ENCODE results near the gene GAS1.
A peak's percentile ranks its signal among the peaks of the same experiment; 100 is the strongest.

The GAS1 gene

GRCh38 chr9:86947146-86948073 lies at the start of gene GAS1:
GAS1 (minus strand) TSS chr9:86947506; CDS start chr9:86946779, 727 bp downstream.
- H3K9ac ChIP-seq (ENCODE audit: low read length in 2 of 2), result peak within 1 kb of the TSS; percentile 81 to 87
- peaks cover 26% of the 10 kb centered on the region for H3K4me1 ChIP-seq (ENCODE audit: control insufficient read depth, insufficient read depth, low read length)
- H3K9me3 ChIP-seq (ENCODE audit: control insufficient read depth in 2 of 2, low read length in 2 of 2), result no peaks in the 10 kb centered on the region
- H3K4me3 ChIP-seq (ENCODE audit: low read length in 2 of 2), result peak within 1 kb of the TSS; percentile 72 to 91
- peak within 1 kb of the TSS; percentile 88 for H3K27ac ChIP-seq (ENCODE audit: low read length)
- H3K36me3 ChIP-seq (ENCODE audit: control insufficient read depth in 2 of 2, insufficient read depth in 2 of 2, low read length in 2 of 2), result peaks cover 0 to 6% of the 10 kb centered on the region in 2 donors
- no peaks in the 10 kb centered on the region for H3K27me3 ChIP-seq (ENCODE audit: control insufficient read depth in 1 of 2, insufficient read depth in 2 of 2, low read length in 2 of 2)

GRCh38 chr9:86994231-86994630 lies 46.9 kb upstream of the GAS1 start:
- Histone ChIP-seq H3K4me3 (ENCODE audit: low read length in 2 of 2) (no peak overlapping the region), H3K27ac (ENCODE audit: low read length) (no peak overlapping the region), H3K36me3 (ENCODE audit: control insufficient read depth in 2 of 2, insufficient read depth in 2 of 2, low read length in 2 of 2) (no peaks in the 10 kb centered on the region), H3K9ac (ENCODE audit: low read length in 2 of 2) (no peak overlapping the region), H3K27me3 (ENCODE audit: control insufficient read depth in 1 of 2, insufficient read depth in 2 of 2, low read length in 2 of 2) (no peaks in the 10 kb centered on the region), H3K9me3 (ENCODE audit: control insufficient read depth in 2 of 2, low read length in 2 of 2) (no peaks in the 10 kb centered on the region), H3K4me1 (ENCODE audit: control insufficient read depth, insufficient read depth, low read length) (no peaks in the 10 kb centered on the region)

GRCh38 chr9:86993830-86994229 lies 46.5 kb upstream of the GAS1 start:
- no peaks in the 10 kb centered on the region for H3K27me3 ChIP-seq (ENCODE audit: control insufficient read depth in 1 of 2, insufficient read depth in 2 of 2, low read length in 2 of 2)
- no peak overlapping the region for H3K27ac ChIP-seq (ENCODE audit: low read length)
- no peaks in the 10 kb centered on the region for H3K4me1 ChIP-seq (ENCODE audit: control insufficient read depth, insufficient read depth, low read length)
- H3K9me3 ChIP-seq (ENCODE audit: control insufficient read depth in 2 of 2, low read length in 2 of 2), result no peaks in the 10 kb centered on the region
- H3K4me3 ChIP-seq (ENCODE audit: low read length in 2 of 2), result no peak overlapping the region
- no peak overlapping the region for H3K9ac ChIP-seq (ENCODE audit: low read length in 2 of 2)
- no peaks in the 10 kb centered on the region for H3K36me3 ChIP-seq (ENCODE audit: control insufficient read depth in 2 of 2, insufficient read depth in 2 of 2, low read length in 2 of 2)

- no peaks in the 10 kb centered on the region for H3K27me3 ChIP-seq (ENCODE audit: control insufficient read depth in 1 of 2, insufficient read depth in 2 of 2, low read length in 2 of 2)
- no peaks in the 10 kb centered on the region for H3K9me3 ChIP-seq (ENCODE audit: control insufficient read depth in 2 of 2, low read length in 2 of 2)
- no peak overlapping the region for H3K27ac ChIP-seq (ENCODE audit: low read length)
- no peak overlapping the region for H3K4me3 ChIP-seq (ENCODE audit: low read length in 2 of 2)
- no peak overlapping the region for H3K9ac ChIP-seq (ENCODE audit: low read length in 2 of 2)
- no peaks in the 10 kb centered on the region for H3K4me1 ChIP-seq (ENCODE audit: control insufficient read depth, insufficient read depth, low read length)
- no peaks in the 10 kb centered on the region for H3K36me3 ChIP-seq (ENCODE audit: control insufficient read depth in 2 of 2, insufficient read depth in 2 of 2, low read length in 2 of 2)
Observed at GRCh38 chr9:86991077-86991476, 43.8 kb upstream of the GAS1 start.

- H3K36me3 ChIP-seq (ENCODE audit: control insufficient read depth in 2 of 2, insufficient read depth in 2 of 2, low read length in 2 of 2), result no peaks in the 10 kb centered on the region
- H3K4me1 ChIP-seq (ENCODE audit: control insufficient read depth, insufficient read depth, low read length), result no peaks in the 10 kb centered on the region
- no peaks in the 10 kb centered on the region for H3K27me3 ChIP-seq (ENCODE audit: control insufficient read depth in 1 of 2, insufficient read depth in 2 of 2, low read length in 2 of 2)
- H3K9me3 ChIP-seq (ENCODE audit: control insufficient read depth in 2 of 2, low read length in 2 of 2), result no peaks in the 10 kb centered on the region
- no peak overlapping the region for H3K9ac ChIP-seq (ENCODE audit: low read length in 2 of 2)
- no peak overlapping the region for H3K4me3 ChIP-seq (ENCODE audit: low read length in 2 of 2)
- H3K27ac ChIP-seq (ENCODE audit: low read length), result no peak overlapping the region
Observed at GRCh38 chr9:86990290-86990689, 43.0 kb upstream of the GAS1 start.

GRCh38 chr9:86987900-86988299 lies 40.6 kb upstream of the GAS1 start:
- no peaks in the 10 kb centered on the region for H3K36me3 ChIP-seq (ENCODE audit: control insufficient read depth in 2 of 2, insufficient read depth in 2 of 2, low read length in 2 of 2)
- no peak overlapping the region for H3K27ac ChIP-seq (ENCODE audit: low read length)
- no peak overlapping the region for H3K4me3 ChIP-seq (ENCODE audit: low read length in 2 of 2)
- peaks cover 11% of the 10 kb centered on the region for H3K4me1 ChIP-seq (ENCODE audit: control insufficient read depth, insufficient read depth, low read length)
- no peaks in the 10 kb centered on the region for H3K9me3 ChIP-seq (ENCODE audit: control insufficient read depth in 2 of 2, low read length in 2 of 2)
- H3K27me3 ChIP-seq (ENCODE audit: control insufficient read depth in 1 of 2, insufficient read depth in 2 of 2, low read length in 2 of 2), result no peaks in the 10 kb centered on the region
- no peak overlapping the region for H3K9ac ChIP-seq (ENCODE audit: low read length in 2 of 2)

- Histone ChIP-seq H3K36me3 (ENCODE audit: control insufficient read depth in 2 of 2, insufficient read depth in 2 of 2, low read length in 2 of 2) (no peaks in the 10 kb centered on the region), H3K27ac (ENCODE audit: low read length) (no peak overlapping the region), H3K9me3 (ENCODE audit: control insufficient read depth in 2 of 2, low read length in 2 of 2) (no peaks in the 10 kb centered on the region), H3K27me3 (ENCODE audit: control insufficient read depth in 1 of 2, insufficient read depth in 2 of 2, low read length in 2 of 2) (no peaks in the 10 kb centered on the region), H3K4me1 (ENCODE audit: control insufficient read depth, insufficient read depth, low read length) (peaks cover 13% of the 10 kb centered on the region), H3K4me3 (ENCODE audit: low read length in 2 of 2) (no peak overlapping the region), H3K9ac (ENCODE audit: low read length in 2 of 2) (no peak overlapping the region)
Observed at GRCh38 chr9:86985132-86985647, 37.9 kb upstream of the GAS1 start.

- no peaks in the 10 kb centered on the region for H3K9me3 ChIP-seq (ENCODE audit: control insufficient read depth in 2 of 2, low read length in 2 of 2)
- H3K27ac ChIP-seq (ENCODE audit: low read length), result peak overlapping the region; percentile 61
- H3K4me1 ChIP-seq (ENCODE audit: control insufficient read depth, insufficient read depth, low read length), result peaks cover 18% of the 10 kb centered on the region
- no peak overlapping the region for H3K9ac ChIP-seq (ENCODE audit: low read length in 2 of 2)
- H3K36me3 ChIP-seq (ENCODE audit: control insufficient read depth in 2 of 2, insufficient read depth in 2 of 2, low read length in 2 of 2), result no peaks in the 10 kb centered on the region
- H3K4me3 ChIP-seq (ENCODE audit: low read length in 2 of 2), result peak overlapping the region in 1 of 2 donors; percentile 9
- no peaks in the 10 kb centered on the region for H3K27me3 ChIP-seq (ENCODE audit: control insufficient read depth in 1 of 2, insufficient read depth in 2 of 2, low read length in 2 of 2)
Observed at GRCh38 chr9:86983620-86984259, 36.4 kb upstream of the GAS1 start.

GRCh38 chr9:86983249-86983619 lies 35.9 kb upstream of the GAS1 start:
- H3K9ac ChIP-seq (ENCODE audit: low read length in 2 of 2), result no peak overlapping the region
- H3K27me3 ChIP-seq (ENCODE audit: control insufficient read depth in 1 of 2, insufficient read depth in 2 of 2, low read length in 2 of 2), result no peaks in the 10 kb centered on the region
- H3K9me3 ChIP-seq (ENCODE audit: control insufficient read depth in 2 of 2, low read length in 2 of 2), result no peaks in the 10 kb centered on the region
- no peaks in the 10 kb centered on the region for H3K36me3 ChIP-seq (ENCODE audit: control insufficient read depth in 2 of 2, insufficient read depth in 2 of 2, low read length in 2 of 2)
- H3K4me3 ChIP-seq (ENCODE audit: low read length in 2 of 2), result peak overlapping the region in 1 of 2 donors; percentile 9
- H3K27ac ChIP-seq (ENCODE audit: low read length), result peak overlapping the region; percentile 61
- H3K4me1 ChIP-seq (ENCODE audit: control insufficient read depth, insufficient read depth, low read length), result peaks cover 19% of the 10 kb centered on the region

- H3K27me3 ChIP-seq (ENCODE audit: control insufficient read depth in 1 of 2, insufficient read depth in 2 of 2, low read length in 2 of 2), result no peaks in the 10 kb centered on the region
- no peak overlapping the region for H3K27ac ChIP-seq (ENCODE audit: low read length)
- peaks cover 19% of the 10 kb centered on the region for H3K4me1 ChIP-seq (ENCODE audit: control insufficient read depth, insufficient read depth, low read length)
Observed at GRCh38 chr9:86980802-86981201, 33.5 kb upstream of the GAS1 start.

More at GRCh38 chr9:86980802-86981201, 33.5 kb upstream of the GAS1 start:
- Histone ChIP-seq H3K9me3 (ENCODE audit: control insufficient read depth in 2 of 2, low read length in 2 of 2) (no peaks in the 10 kb centered on the region), H3K36me3 (ENCODE audit: control insufficient read depth in 2 of 2, insufficient read depth in 2 of 2, low read length in 2 of 2) (no peaks in the 10 kb centered on the region), H3K4me3 (ENCODE audit: low read length in 2 of 2) (no peak overlapping the region), H3K9ac (ENCODE audit: low read length in 2 of 2) (no peak overlapping the region)

All from stomach smooth muscle (tissue), 2 donors.